PC-3 (cell line): ENCODE data around the gene LEMD2. TPM values are rescaled to one million over a fixed set of nuclear protein-coding genes. Genes with fewer than 3 reads are reported as not detected.

Experiments used
- ATAC-seq: fragments of 200-7000 bp; cut with Tn5 transposase; 2 replicates; pipeline ENCODE4 v1.9.1; 2020; ENCODE audit warnings: mild to moderate bottlenecking, moderate library complexity
- BruUV-seq: library from RNA; stranded (reverse); fragments of 400-500 nt; replicated peaks from 2 replicates; lab custom pipeline; 2021; lab: Mats Ljungman, UMichigan
- CTCF ChIA-PET: fragments of 300-600 bp; sonication (Branson Sonifier 250); formaldehyde crosslinking; loops from one replicate; lab custom pipeline; 2022; ENCODE audit warnings: antibody characterized with exemption; lab: Charles Lee
- POLR2A ChIA-PET: fragments of 300-600 bp; sonication (Branson Sonifier 250); formaldehyde crosslinking; loops from one replicate; lab custom pipeline; 2022; ENCODE audit warnings: antibody characterized with exemption; ENCODE audit not compliant: unreplicated experiment; lab: Charles Lee
- DNase-seq: peaks from one replicate; pipeline ENCODE4 v3.0.0-alpha.2; 2015
- H2AFZ ChIP-seq: fragments of 300-600 bp; sonication (generic); 2 replicates; pipeline ENCODE4 v1.6.0; 2016; ENCODE audit warnings: antibody characterized with exemption, low read length
- H3F3A ChIP-seq: fragments of 300-600 bp; sonication (generic); one replicate; pipeline ENCODE4 v1.6.0; 2017; ENCODE audit warnings: antibody characterized with exemption, low read length, control low read depth, mild to moderate bottlenecking; ENCODE audit not compliant: unreplicated experiment
- H3K27ac ChIP-seq: fragments of 300-600 bp; sonication (generic); 2 replicates; pipeline ENCODE4 v1.5.1; 2016; ENCODE audit warnings: mild to moderate bottlenecking, low read length
- H3K27me3 ChIP-seq: fragments of 300-600 bp; sonication (generic); 2 replicates; pipeline ENCODE4 v1.6.1; 2016; ENCODE audit warnings: low read length, mixed read lengths
- H3K36me3 ChIP-seq: fragments of 300-600 bp; sonication (generic); 2 replicates; pipeline ENCODE4 v1.6.1; 2016; ENCODE audit warnings: low read depth, mixed run types, low read length, mixed read lengths
- H3K4me1 ChIP-seq: fragments of 300-600 bp; sonication (generic); 2 replicates; pipeline ENCODE4 v1.5.1; 2016; ENCODE audit warnings: low read length; ENCODE audit not compliant: insufficient read depth
- H3K4me2 ChIP-seq: fragments of 300-600 bp; sonication (generic); 2 replicates; pipeline ENCODE4 v1.6.0; 2016; ENCODE audit warnings: low read length
- H3K4me3 ChIP-seq: fragments of 300-600 bp; sonication (generic); 2 replicates; pipeline ENCODE4 v1.5.1; 2016; ENCODE audit warnings: mild to moderate bottlenecking, low read length, mixed read lengths
- H3K79me2 ChIP-seq: fragments of 300-600 bp; sonication (generic); 2 replicates; pipeline ENCODE4 v1.6.1; 2017; ENCODE audit warnings: low read length, mixed read lengths
- H3K9ac ChIP-seq: fragments of 300-600 bp; sonication (generic); 2 replicates; pipeline ENCODE4 v1.6.0; 2016; ENCODE audit warnings: mild to moderate bottlenecking, low read length
- H3K9me2 ChIP-seq: fragments of 300-600 bp; sonication (generic); replicated peaks from 2 replicates; pipeline ENCODE4 v1.6.1; 2016; ENCODE audit warnings: mixed run types, low read length, mixed read lengths
- H3K9me3 ChIP-seq: fragments of 300-600 bp; sonication (generic); 2 replicates; pipeline ENCODE4 v1.6.1; 2016; ENCODE audit warnings: low read length, mixed read lengths
- H4K20me1 ChIP-seq: fragments of 300-600 bp; sonication (generic); 2 replicates; pipeline ENCODE4 v1.6.1; 2016; ENCODE audit warnings: low read length, mixed read lengths
- EZH2 ChIP-seq: fragments of 300-600 bp; sonication (generic); IDR thresholded peaks from one replicate; pipeline ENCODE4 v1.6.1; 2017; ENCODE audit warnings: antibody characterized with exemption, mild to moderate bottlenecking, low read length; ENCODE audit not compliant: unreplicated experiment
- EZH2phosphoT487 ChIP-seq: fragments of 300-600 bp; sonication (generic); IDR thresholded peaks from 2 replicates; pipeline ENCODE4 v1.6.1; 2018; ENCODE audit warnings: mild to moderate bottlenecking, antibody characterized with exemption, low read length, borderline replicate concordance
- intact Hi-C: fragments of 100-400 bp; cut with micrococcal nuclease; formaldehyde crosslinking; loops from 2 replicates; pipeline ENCODE4 v1.9.0; 2023
- total RNA-seq: library from RNA; depleted of rRNA; stranded (reverse); fragments of >200 nt; gene quantifications from 2 replicates; pipeline ENCODE4 v1.2.3, GENCODE V29; 2014
- TF ChIP-seq, protein P1 (sequence below): fragments of 300-600 bp; sonication (generic); conservative IDR thresholded peaks from 2 replicates; pipeline ENCODE4 v1.5.1; 2017; ENCODE audit warnings: antibody characterized with exemption, low read depth, mild to moderate bottlenecking, low read length

LEMD2 gene
- total RNA-seq, 1 experiment from 2014 or later: 54.5 TPM

DNA sequence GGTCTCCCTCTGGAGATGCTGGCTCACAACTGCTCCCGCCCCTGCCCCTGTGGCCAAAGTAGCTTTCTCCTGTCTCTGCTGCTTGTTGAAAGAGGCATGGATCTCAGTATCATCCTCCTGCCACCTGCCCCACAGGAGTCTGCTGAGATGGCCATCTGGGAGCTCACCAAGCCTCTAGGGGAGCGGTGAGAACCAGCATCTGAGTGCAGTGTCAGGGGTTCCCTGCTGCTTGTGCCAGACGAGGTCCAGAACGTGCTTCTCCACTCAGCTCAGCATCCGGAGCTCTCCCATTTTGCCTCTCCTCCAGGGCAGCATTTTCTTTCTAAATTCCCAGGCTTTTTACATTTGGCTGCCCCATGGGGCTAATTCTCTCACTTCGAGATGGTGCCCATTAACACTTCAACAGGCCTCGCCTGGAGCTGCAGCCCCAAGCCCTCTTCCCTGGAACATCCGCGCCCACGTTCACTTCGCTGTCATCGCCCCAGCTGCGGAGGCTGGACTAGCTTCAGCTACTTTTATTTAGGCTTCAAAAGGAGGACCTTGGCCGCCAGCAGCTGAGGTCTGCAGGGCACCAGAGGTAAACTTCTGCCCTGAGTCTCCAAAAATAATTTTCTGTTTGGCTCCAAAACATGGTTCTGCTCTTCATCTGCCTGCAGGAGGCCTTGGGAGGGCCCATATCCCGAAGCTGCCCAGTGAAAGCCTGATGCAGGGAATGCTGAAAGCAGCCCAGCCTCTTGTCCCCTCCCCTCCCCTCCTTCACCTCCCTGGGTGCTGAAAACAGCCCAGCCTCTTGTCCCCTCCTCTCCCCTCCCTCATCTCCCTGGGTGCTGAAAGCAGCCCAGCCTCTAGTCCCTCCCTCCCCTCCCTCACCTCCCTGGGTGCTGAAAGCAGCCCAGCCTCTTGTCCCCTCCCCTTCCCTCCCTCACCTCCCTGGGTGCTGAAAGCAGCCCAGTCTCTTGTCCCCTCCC, 40.1 kb upstream of the LEMD2 start:
- Histone ChIP-seq H3K9ac (no peak overlapping the region), H3K4me1 (no peaks in the 10 kb centered on the region), H3K79me2 (no peaks in the 10 kb centered on the region), H3K27ac (no peak overlapping the region), H3K27me3 (peaks cover 24% of the 10 kb centered on the region; the same call in 1 of the 2 replicates), H3K36me3 (no peaks in the 10 kb centered on the region), H3K9me3 (no peaks in the 10 kb centered on the region), H3K9me2 (no peaks in the 10 kb centered on the region), H3K4me3 (no peak overlapping the region), H3F3A (no peaks in the 10 kb centered on the region), H3K4me2 (no peak overlapping the region), H4K20me1 (no peaks in the 10 kb centered on the region), H2AFZ (no peak overlapping the region)
- intact Hi-C loops: no loop called here
- CTCF ChIA-PET: no interaction called here
- ATAC-seq: no peak
- no TSS peak for BruUV-seq
- TF ChIP-seq EZH2phosphoT487 (no peak), EZH2 (no peak)
- TF ChIP-seq, protein P1, sequence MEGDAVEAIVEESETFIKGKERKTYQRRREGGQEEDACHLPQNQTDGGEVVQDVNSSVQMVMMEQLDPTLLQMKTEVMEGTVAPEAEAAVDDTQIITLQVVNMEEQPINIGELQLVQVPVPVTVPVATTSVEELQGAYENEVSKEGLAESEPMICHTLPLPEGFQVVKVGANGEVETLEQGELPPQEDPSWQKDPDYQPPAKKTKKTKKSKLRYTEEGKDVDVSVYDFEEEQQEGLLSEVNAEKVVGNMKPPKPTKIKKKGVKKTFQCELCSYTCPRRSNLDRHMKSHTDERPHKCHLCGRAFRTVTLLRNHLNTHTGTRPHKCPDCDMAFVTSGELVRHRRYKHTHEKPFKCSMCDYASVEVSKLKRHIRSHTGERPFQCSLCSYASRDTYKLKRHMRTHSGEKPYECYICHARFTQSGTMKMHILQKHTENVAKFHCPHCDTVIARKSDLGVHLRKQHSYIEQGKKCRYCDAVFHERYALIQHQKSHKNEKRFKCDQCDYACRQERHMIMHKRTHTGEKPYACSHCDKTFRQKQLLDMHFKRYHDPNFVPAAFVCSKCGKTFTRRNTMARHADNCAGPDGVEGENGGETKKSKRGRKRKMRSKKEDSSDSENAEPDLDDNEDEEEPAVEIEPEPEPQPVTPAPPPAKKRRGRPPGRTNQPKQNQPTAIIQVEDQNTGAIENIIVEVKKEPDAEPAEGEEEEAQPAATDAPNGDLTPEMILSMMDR: no peak
- POLR2A ChIA-PET: no interaction called here
- no peak for DNase-seq

GRCh38 chr6:33828452-33828763, 39.5 kb upstream of the LEMD2 start:
- ChIA-PET POLR2A (no interaction called here), CTCF (no interaction called here)
- TF ChIP-seq EZH2phosphoT487: no peak
- no peak for TF ChIP-seq EZH2
- TF ChIP-seq, protein P1: no peak
- H4K20me1 ChIP-seq: no peaks in the 10 kb centered on the region
- H3K9ac ChIP-seq: no peak overlapping the region
- H3K9me2 ChIP-seq: no peaks in the 10 kb centered on the region
- no peaks in the 10 kb centered on the region for H3K36me3 ChIP-seq
- no peak overlapping the region for H3K4me2 ChIP-seq
- intact Hi-C loops: no loop called here
- no peaks in the 10 kb centered on the region for H3K4me1 ChIP-seq
- BruUV-seq: no TSS peak
- no peaks in the 10 kb centered on the region for H3K79me2 ChIP-seq
- no peaks in the 10 kb centered on the region for H3K9me3 ChIP-seq
- no peak overlapping the region for H2AFZ ChIP-seq
- no peak overlapping the region for H3K4me3 ChIP-seq
- DNase-seq: no peak
- peak; percentile 38 for ATAC-seq
- H3K27me3 ChIP-seq: peaks cover 24% of the 10 kb centered on the region; the same call in 1 of the 2 replicates
- H3F3A ChIP-seq: no peaks in the 10 kb centered on the region
- no peak overlapping the region for H3K27ac ChIP-seq
